Endodermal cell (in vitro differentiated cells): Measurements from ENCODE around the gene SPAG16. TPM values are rescaled to one million over a fixed set of nuclear protein-coding genes. Genes with fewer than 3 reads are reported as not detected.

ENCODE experiments used
- DNase-seq: peaks from one replicate; pipeline ENCODE4 v3.0.0-alpha.2; 2017
- H3K27ac ChIP-seq: 2 replicates; pipeline ENCODE4 v1.5.1; 2013; ENCODE audit warnings: mild to moderate bottlenecking, low read depth, low read length, moderate library complexity
- H3K27me3 ChIP-seq: 2 replicates; pipeline ENCODE4 v1.6.1; 2013; ENCODE audit warnings: mild to moderate bottlenecking, low read length, moderate library complexity; ENCODE audit not compliant: insufficient read depth, control insufficient read depth, poor library complexity, severe bottlenecking
- H3K36me3 ChIP-seq: 2 replicates; pipeline ENCODE4 v1.7.0; 2013; ENCODE audit warnings: mild to moderate bottlenecking, low read length, moderate library complexity; ENCODE audit not compliant: control insufficient read depth, insufficient read depth
- H3K4me1 ChIP-seq: one replicate; pipeline ENCODE4 v1.7.0; 2013; ENCODE audit warnings: low read length; ENCODE audit not compliant: control insufficient read depth, insufficient read depth
- H3K4me3 ChIP-seq: 2 replicates; pipeline ENCODE4 v1.5.1; 2013; ENCODE audit warnings: mild to moderate bottlenecking, low read length, moderate library complexity
- H3K9ac ChIP-seq: 2 replicates; pipeline ENCODE4 v1.6.1; 2013; ENCODE audit warnings: mild to moderate bottlenecking, low read length, moderate library complexity; ENCODE audit not compliant: poor library complexity, severe bottlenecking; ENCODE audit errors: extremely low read depth
- H3K9me3 ChIP-seq: 2 replicates; pipeline ENCODE4 v1.6.1; 2013; ENCODE audit warnings: mild to moderate bottlenecking, low read length, moderate library complexity; ENCODE audit not compliant: control insufficient read depth
- H3K27ac Mint-ChIP-seq: 2 replicates; pipeline ENCODE4 v1.8.0; 2020; ENCODE audit warnings: mixed read lengths
- H3K27me3 Mint-ChIP-seq: 2 replicates; pipeline ENCODE4 v1.8.0; 2021; ENCODE audit warnings: mild to moderate bottlenecking, mixed read lengths; ENCODE audit not compliant: insufficient read depth
- H3K36me3 Mint-ChIP-seq: 2 replicates; pipeline ENCODE4 v1.8.0; 2020; ENCODE audit warnings: low read depth, mixed read lengths
- H3K4me1 Mint-ChIP-seq: 2 replicates; pipeline ENCODE4 v1.8.0; 2020; ENCODE audit warnings: mixed read lengths
- H3K4me3 Mint-ChIP-seq: 2 replicates; pipeline ENCODE4 v1.8.0; 2020; ENCODE audit warnings: mild to moderate bottlenecking, moderate library complexity, mixed read lengths
- H3K9me3 Mint-ChIP-seq: 2 replicates; pipeline ENCODE4 v1.8.0; 2020; ENCODE audit warnings: mild to moderate bottlenecking, mixed read lengths
- CTCF ChIP-seq: fragments of 200-600 bp; sonication (generic); conservative IDR thresholded peaks from 2 replicates; pipeline ENCODE4 v1.5.0; 2021; ENCODE audit warnings: antibody characterized with exemption, mild to moderate bottlenecking
- WGBS, 2 experiments: methylation state at CpG; one replicate each; pipeline versions ENCODE4 v1.1.5 to v1.1.7; 2013; ENCODE audit warnings: missing lambda C conversion rate in 2 of 2, mixed read lengths in 1 of 2; ENCODE audit not compliant: insufficient coverage in 1 of 2, insufficient read length in 1 of 2; 5-methylcytosine and 5-hydroxymethylcytosine counted together
- total RNA-seq, 2 donors: library from RNA; stranded (reverse); fragmentation: NEBNext Ultra II Directional in 1 of 2; extraction: Animal tissue kit (Norgen Biotek cat#: 25700) in 1 of 2; gene quantifications; 2 replicates in 1 of 2; 3 replicates in 1 of 2; pipeline ENCODE4 v1.2.1, GENCODE V29; 2021

The SPAG16 gene
- total RNA-seq, 2 donors from 2014 or later: 27.8 to 38.2 TPM

DNA sequence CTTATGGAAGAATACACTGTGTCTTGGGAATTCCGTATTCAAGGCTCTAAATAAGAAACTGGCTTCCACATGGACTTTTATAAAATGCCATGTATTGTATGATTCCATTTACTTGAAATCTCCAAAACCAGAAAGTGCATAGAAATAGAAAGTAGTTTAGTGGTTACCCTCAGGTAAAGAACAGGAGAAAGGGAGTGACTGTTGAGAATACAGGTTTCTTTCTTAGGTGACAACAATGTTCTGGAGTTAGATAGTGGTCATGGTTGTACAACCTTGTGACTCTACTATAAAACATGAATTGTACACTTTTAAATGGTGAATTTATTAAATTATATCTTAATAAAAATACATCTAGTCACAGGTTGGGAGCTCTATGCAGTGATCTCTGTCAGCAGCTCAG lies 481.8 kb downstream of the SPAG16 start:
- Histone ChIP-seq H3K9me3 (no peaks in the 10 kb centered on the region), H3K27me3 (no peaks in the 10 kb centered on the region), H3K4me1 (peaks cover 4% of the 10 kb centered on the region), H3K36me3 (no peaks in the 10 kb centered on the region), H3K9ac (no peak overlapping the region), H3K4me3 (no peak overlapping the region), H3K27ac (no peak overlapping the region)
- no peak for TF ChIP-seq CTCF
- no peak for DNase-seq
- Mint-ChIP-seq H3K36me3 (no peaks in the 10 kb centered on the region), H3K27ac (no peak overlapping the region), H3K4me1 (peaks cover 14% of the 10 kb centered on the region), H3K4me3 (no peak overlapping the region), H3K27me3 (no peaks in the 10 kb centered on the region), H3K9me3 (no peaks in the 10 kb centered on the region)
- 96 to 100% methylated on average over 1 of the region's 1 CpG for WGBS, 2 experiments

- H3K4me1 Mint-ChIP-seq: peaks cover 14% of the 10 kb centered on the region
- H3K27me3 Mint-ChIP-seq: no peaks in the 10 kb centered on the region
- 91 to 95% methylated on average over 3 of the region's 3 CpGs for WGBS, 2 experiments
- no peak overlapping the region for H3K27ac ChIP-seq
- peak overlapping the region; percentile 53 for H3K27ac Mint-ChIP-seq
- H3K36me3 ChIP-seq: no peaks in the 10 kb centered on the region
- no peaks in the 10 kb centered on the region for H3K9me3 ChIP-seq
- H3K9me3 Mint-ChIP-seq: no peaks in the 10 kb centered on the region
- H3K4me3 ChIP-seq: no peak overlapping the region
- no peak for TF ChIP-seq CTCF
- H3K27me3 ChIP-seq: no peaks in the 10 kb centered on the region
- no peak overlapping the region for H3K9ac ChIP-seq
- no peaks in the 10 kb centered on the region for H3K36me3 Mint-ChIP-seq
- peaks cover 4% of the 10 kb centered on the region for H3K4me1 ChIP-seq
- no peak overlapping the region for H3K4me3 Mint-ChIP-seq
- DNase-seq: no peak
Measured at GRCh38 chr2:213766465-213766901, 482.2 kb downstream of the SPAG16 start.

- Histone ChIP-seq H3K9me3 (no peaks in the 10 kb centered on the region), H3K36me3 (no peaks in the 10 kb centered on the region), H3K9ac (no peak overlapping the region), H3K27ac (no peak overlapping the region), H3K4me3 (no peak overlapping the region), H3K27me3 (no peaks in the 10 kb centered on the region), H3K4me1 (no peaks in the 10 kb centered on the region)
- Mint-ChIP-seq H3K4me1 (no peaks in the 10 kb centered on the region), H3K27me3 (no peaks in the 10 kb centered on the region), H3K4me3 (no peak overlapping the region), H3K36me3 (no peaks in the 10 kb centered on the region), H3K27ac (no peak overlapping the region), H3K9me3 (no peaks in the 10 kb centered on the region)
- DNase-seq: no peak
- TF ChIP-seq CTCF: no peak
- 100% methylated on average over 1 of the region's 2 CpGs; no CpG with 5 or more reads in 1 of the 2 experiments for WGBS, 2 experiments
Measured at GRCh38 chr2:213787869-213788268, 503.6 kb downstream of the SPAG16 start.
